Stimulated activated CD8-positive, alpha-beta memory T cell treated with anti-CD3 and anti-CD28 coated beads, Interleukin-2, amount 100 ng/mL, for 48 hours (primary cell): ENCODE results near the gene RXRA.
"Not testable (repeated sequence)": the region's sequence is repeated elsewhere in the genome, so short reads cannot be mapped to it uniquely, and the experiment has no call there.

Experiments used
- DNase-seq, 2 donors: peaks; one replicate each; pipeline ENCODE4 v3.0.0-alpha.2; 2020; ENCODE audit warnings: low read depth in 2 of 2

RXRA gene

DNA sequence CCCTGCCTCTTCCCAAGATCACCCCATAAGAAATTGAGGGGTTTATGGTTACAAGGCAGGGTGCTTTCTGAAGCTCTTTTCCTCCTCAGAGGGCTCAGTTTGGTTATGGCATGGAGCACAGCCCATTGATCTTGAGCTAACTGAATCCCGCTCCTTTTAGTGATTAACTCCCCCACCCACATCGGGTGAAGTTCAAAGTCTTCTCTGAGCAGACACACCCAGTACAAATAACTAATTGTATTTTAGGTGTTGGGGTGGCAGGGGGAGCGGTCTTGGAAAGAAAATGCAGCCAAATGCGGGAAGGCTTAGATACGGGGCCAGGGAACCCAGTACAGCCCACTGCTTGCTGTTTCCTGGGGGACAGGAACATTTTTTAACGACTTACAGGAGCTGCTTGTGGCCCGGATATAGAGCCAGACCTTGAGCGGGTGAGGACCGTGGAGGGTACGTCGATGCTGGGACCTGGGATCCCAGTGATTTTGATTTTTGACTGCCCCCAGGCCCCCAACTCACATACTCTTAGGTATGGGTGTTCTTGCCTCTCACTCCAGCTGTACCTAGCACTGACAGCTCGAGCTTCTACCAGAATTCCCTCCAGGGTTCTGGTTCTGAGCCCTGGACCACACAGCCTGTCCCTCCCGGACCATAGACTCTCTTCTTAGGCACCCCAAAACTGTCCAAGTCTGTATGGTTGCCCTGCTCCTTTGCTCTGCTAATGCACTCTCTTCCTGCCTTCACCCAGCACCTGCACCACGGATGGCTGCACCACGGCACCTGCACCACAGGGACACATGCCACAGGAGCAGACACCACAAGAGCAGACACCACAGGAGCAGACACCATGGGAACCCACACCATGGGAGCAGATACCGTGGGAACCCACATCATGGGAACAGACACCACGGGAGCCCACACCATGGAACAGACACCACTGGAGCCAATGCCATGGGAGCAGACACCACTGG lies 18.3 kb upstream of the RXRA start:
- no peak for DNase-seq

DNA sequence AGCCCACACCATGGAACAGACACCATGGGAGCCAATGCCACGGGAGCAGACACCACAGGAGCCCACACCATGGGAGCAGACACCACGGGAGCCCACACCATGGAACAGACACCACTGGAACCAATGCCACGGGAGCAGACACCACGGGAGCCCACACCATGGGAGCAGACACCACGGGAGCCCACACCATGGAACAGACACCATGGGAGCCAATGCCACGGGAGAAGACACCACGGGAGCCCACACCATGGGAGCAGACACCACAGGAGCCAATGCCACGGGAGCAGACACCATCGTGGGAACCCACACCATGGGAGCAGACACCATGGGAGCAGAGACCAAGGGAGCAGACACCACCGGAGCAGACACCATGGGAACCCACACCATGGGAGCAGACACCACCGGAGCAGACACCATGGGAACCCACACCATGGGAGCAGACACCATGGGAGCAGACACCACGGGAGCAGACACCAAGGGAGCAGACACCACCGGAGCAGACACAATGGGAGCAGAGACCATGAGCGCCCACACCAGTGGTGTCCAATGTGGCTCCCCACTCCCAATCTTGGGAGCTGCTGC lies 17.5 kb upstream of the RXRA start:
- not testable (repeated sequence) for DNase-seq

DNA sequence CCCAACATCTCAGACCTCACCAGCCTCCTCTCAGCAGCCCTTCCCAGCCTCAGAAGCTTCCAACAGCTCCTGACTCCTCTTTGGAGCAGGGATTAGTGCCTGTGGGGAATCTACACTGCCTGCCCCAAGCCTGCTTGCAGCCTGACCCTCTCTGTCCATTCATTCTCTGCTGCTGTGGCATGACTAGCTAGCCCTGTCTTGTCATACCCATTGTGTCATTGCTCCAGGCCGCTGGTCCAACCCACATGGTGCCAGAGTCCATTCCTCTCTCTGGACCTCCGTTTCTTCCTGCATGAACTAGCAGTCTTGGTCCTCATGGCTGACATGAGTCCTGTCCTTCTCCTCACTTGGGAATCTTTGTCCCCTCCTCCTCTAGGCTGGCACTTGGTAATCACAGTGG lies 12.8 kb upstream of the RXRA start:
- no peak for DNase-seq

DNA sequence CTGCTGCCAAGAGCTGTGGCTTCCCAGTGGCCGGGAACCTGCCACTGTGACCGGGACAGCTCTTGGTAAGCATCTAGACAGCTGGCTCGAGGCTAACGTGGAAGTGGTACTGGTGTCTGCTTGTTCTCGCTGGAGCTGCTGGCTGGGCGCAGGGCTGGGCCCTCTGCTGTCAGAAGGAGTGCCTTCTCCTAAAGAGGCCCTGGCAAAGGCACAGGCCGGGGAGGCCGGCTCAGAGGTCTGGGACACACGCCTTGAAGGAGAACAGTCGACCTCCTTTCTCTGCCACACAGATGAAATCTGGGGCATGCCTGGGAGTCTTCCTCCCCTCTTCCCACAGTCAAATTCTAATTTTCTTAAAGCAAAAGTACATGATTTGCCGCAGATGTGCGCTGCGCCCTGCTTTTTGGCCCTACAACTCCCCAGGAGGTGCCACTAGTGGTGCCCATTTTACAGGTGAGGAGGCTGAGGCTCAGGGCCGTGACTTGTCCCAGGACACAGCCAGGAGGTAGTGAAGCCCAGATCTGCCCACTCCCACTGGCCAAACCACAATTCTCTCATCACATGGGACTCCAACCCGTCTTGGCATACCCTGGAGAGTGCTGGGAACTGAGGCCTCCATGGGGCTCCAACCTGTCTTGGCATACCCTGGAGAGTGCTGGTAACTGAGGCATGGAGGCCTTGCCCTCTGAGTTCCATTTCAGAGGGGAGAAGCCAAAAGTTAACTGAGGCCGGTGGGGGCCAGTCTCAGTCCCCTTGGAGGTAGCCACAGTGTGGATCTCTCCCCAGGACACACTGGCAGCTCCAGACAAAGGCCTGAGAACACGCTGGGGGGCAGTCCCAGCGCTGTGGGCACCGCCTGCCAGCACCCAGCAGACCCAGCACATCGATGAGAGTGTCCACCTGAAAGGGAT lies 12.0 kb upstream of the RXRA start:
- no peak for DNase-seq

DNA sequence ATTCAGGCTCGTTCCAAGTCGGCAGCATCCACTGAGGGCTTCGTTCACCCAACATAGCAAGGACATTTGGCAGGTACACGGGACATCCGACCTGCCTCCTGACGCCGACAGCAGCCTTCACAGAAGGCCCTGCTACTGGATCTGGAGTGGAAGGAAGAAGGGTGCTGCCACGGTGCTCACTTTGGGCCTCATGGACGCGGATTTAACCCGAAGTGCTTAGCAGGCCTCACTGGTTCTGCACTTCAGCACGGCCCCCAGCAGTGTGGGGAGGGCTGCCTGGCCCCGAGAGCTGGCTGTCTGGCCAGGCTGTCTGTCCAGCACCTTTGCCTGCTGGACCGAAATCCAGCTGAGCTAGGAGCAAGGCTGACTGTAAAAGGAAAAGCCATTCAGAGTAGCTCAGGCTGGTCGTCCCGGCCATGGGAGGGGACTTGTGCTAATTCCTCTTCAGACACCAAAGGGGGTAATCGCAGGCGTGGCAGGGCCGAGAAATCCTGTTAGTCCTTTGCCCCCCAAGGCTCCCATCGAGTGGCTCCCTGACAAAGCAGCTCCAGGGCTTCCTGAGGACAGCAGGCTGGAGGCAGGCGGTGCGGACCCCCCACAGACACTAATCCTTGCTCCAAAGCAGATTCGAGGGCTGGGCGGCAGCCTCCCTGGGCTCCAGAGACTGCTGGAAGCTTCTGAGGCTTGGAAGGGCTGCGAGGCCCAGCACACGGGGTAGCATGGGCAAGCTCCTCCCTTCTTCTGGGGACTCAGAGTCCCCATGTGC lies 11.1 kb upstream of the RXRA start:
- no peak for DNase-seq

DNA sequence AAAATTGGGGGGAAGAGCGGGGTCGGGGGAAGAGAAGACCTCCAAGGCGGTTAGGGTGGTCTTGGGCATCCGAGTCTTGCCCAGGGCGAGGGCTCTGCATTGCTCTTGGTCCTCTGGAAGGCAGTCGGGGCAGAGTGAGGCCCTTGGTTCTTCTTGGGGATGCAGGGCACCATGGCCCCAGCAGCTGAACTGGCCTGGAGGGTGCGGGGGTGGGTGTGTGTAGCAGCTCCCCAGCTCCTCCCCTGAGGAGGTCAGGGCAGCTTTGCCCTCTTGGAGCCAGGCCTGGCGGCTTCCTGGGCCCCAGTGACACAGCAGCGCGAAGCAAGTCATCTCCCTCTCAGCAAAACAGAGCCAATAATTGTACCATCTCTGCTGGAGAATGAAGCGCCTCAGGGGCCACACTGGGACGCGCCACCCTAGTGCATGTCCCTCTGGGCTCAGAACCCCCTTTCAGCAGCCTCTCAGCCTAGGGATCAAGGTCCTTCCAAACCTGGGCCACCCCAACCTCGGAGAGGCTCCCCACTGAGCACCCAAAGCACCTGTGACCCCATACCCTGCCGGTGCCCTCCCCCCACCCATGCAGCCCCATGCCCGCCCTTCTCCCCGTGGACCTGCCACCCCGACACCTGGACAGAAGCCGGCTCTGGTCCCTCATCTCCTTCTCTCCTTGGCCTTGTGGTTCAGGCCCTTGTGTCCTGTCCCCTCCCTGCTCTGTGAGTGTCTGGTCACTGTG lies 10.4 kb upstream of the RXRA start:
- DNase-seq = no peak

DNA sequence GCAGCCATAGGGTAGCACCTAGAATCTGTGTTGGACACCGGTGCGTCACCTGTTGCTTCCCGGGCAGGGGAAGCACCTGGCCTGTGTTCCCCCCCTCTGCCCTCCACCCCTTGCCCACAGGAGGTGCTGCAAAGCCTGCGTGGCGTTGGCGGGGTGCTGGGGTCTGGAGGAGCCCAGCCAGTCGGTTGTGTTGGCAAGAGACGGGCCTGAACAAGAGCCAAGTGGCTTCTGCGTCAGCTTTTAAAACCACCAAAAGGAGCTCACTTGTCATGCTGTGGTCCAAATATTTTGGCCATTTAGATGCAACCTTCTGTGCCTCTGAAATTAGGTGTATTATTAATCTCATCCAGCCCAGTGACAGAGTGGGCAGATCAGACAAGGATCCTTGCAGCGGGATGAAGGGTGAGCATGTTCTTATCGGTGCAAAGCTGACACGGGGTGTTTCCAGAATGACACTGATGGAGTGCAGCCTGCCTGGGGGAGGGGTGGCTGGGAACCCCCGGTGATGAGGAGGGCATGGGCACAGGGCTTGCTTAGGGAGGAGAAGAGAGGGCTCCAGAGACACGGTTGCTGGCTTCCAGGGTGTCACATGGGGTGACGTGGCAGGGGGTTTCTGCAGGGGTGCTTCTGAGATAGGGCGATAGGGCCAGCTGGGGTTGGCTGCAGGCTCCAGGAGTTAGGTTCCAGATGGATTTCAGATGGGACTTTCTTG lies 9.7 kb upstream of the RXRA start:
- no peak for DNase-seq

DNA sequence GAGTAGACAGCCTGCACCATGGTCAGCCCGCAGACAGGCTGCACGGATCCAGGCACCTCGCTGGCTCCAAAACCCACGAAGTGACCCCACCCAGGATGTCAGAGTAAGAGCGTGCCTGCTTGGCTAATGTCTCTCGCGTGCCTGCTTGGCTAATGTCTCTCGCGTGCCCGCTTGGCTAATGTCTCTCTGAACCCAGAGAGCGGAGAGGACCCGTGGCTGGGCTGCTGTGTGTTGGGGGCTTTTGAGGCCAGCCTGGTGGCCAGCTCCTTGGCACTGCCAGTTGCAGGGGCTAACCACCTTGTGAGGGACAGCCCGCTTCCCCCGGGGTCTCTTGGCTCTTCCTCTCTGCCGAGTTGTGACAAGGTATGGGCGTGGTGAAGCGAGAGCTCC lies 8.9 kb upstream of the RXRA start:
- DNase-seq = no peak

DNA sequence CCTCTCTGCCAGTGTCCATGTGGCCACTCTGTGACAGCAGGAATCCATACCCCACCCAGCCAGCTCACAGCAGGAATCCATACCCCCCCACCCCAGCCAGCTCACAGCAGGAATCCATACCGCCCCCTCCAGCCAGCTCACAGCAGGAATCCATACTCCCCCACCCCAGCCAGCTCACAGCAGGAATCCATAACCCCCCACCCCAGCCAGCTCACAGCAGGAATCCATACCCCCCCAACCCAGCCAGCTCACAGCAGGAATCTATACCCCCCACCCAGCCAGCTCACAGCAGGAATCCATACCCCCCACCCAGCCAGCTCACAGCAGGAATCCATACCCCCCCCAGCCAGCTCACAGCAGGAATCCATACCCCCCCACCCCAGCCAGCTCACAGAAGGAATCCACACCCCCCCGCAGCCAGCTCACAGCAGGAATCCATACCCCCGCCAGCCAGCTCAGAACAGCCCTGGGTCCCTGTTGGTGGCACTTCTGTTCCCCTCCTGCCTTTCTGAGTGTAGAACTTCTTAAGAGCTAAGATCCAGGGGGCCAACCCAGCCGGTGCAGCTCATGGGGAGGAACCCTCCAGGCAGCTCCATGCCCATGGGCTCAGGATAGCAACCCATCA lies 8.4 kb upstream of the RXRA start:
- DNase-seq = no peak

DNA sequence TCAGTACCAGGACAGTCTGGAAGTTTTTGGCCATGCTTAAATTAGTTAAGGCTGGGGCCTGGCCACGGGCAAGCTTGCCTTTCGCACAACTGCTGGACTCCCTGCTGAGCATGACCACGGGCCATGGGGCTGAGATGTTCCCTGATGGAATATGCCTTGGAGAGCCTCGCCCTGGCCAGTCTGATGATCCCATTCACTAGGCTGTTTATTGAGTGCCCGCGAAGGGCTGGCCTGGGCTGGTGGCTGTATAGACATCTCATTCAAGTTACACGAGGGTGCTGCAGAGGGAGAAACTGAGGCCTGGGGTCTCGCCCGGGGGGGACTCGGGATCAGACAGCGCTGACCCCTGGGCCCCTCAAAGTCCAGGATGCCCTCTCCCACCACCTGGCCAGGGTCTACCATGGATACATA lies 7.8 kb upstream of the RXRA start:
- no peak for DNase-seq

DNA sequence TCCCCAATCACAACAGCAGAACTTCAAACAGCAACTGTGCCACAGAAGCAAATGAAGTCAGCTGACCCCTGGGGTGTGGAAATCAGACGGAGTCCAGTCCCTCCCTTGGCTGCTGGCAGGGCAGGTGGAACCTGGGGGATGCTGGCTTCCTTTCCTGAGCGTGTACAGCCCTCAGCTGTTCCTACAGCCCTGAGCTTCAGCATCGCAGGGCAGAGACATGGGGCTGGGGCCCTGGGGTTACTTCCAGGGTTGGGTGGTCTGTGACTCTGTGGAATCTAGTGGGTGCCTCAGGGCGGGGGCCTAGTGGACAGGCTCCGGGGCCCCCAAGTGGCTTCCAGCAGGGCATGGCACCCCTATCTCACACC lies 7.3 kb upstream of the RXRA start:
- no peak for DNase-seq

DNA sequence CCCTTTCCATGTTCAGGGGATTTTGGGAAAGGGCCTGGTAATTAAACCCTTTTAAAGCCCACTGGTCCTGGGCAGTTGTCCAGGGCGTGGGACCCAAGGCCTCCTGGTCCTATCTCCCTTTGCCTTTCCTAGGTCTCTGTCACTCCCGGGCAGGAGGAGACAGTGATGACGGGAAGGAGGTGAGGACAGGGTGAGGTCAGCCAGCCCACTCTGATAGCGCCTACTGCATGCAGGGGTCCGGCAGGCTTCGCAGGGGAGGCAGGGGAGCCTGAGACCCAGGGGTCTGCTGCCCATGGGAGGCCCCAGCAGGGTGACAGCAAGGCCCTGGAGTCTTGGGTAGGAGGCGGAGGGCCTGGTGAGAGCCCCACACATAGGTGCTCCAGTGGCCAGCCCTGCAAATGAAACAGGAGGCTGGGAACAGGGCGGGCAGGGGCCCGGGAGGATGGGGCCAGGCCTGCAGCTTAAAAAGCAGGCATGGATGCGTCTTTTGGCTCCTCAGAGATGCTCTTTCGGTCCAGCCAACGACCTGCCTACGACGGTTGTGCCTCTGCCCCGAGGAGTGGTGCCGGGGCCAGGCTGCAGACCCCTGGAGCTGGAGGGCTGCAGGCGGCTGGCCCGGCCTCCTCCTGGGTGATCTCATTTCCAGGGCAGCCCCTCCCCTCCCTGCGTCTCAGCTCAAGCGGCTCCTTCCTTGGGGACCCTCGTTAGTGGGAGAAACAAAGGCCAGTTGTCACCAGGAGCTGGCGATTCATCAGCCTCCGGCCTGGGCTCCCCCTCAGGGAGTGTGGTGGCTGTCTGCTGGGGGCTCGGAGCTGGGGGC lies 6.7 kb upstream of the RXRA start:
- no peak for DNase-seq

DNA sequence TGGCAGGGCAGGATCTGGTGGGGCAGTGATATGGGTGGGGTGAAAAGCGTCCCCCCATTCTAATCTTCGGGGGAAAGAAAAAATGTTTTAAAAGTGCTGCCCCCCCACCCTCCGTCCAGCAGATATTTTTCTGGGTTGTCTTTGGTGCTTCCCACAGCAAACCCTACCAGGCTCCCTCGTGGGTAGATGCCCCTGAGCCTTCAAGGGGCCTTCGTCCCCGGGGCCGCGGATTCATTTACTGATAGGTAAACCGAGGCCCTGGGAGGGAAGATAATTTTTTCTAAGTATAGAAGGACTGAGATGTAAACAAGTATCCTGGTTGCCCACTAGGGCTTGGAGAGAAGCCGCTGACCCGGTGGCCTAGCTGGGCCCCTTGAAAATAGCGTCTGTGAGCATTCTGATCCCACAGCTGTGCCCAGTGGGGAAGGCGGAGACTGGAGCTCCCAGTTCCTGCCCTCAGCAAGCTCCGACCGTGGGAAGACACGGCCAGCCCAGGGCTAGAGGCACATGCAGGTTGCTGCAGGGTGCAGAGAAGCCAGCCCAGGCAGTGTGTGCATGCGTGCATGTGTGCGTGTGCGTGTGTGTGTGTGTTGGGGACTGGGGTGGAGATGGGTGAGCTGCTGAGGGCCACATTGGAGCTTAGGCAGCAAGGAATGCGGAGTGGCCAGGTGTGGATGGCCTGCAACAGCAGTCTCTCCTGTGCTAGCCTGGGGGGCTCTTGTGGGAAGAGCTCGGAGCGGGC lies 6.0 kb upstream of the RXRA start:
- DNase-seq = no peak

DNA sequence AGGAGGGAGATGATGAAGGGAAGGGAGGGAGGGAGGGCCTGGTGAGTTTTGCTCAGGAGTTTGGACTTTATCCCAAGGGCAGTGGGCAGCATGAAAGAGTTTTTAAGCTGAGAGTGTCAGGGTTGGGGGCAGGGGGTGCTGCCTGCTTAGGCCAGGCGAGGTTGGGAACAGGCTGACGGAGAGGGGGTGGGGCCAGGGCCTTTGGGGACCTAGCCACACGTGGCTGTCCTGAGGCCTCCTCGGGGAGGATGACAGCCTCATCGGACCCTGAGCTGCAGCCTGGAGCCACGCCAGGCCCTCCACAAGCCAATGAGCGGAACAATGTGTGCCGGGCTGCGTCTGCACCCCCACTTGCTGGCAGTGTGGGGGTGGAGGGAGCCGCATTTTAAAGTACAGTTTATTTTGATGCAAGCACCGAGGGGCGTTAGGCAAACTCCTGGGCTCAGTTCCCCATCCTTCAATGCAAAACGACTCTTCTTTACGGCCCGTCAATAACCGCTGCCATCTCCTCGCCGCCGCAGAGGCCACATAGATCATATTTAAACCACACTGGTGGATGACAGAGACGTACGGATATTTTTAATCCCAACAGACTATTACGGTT lies 5.3 kb upstream of the RXRA start:
- DNase-seq = no peak

DNA sequence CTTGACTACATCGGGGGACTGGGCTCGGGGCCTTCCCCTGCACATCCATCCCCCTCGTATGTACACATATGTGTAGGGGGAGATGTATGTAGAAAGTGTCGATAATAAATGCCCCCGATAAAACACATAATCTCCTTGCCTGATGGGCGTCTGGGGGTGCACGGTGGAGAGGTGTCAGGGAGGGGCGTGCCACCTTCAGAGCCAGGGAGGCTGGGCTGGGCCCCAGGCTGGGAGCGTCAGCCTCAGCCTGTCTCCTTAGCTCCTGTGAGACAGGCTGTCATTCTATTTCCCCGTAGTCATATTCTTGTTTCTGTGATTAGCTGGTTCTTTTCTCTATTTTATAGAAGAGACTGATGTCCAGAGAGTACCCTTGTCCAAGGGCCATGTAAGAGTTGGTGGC lies 4.7 kb upstream of the RXRA start:
- no peak for DNase-seq

DNA sequence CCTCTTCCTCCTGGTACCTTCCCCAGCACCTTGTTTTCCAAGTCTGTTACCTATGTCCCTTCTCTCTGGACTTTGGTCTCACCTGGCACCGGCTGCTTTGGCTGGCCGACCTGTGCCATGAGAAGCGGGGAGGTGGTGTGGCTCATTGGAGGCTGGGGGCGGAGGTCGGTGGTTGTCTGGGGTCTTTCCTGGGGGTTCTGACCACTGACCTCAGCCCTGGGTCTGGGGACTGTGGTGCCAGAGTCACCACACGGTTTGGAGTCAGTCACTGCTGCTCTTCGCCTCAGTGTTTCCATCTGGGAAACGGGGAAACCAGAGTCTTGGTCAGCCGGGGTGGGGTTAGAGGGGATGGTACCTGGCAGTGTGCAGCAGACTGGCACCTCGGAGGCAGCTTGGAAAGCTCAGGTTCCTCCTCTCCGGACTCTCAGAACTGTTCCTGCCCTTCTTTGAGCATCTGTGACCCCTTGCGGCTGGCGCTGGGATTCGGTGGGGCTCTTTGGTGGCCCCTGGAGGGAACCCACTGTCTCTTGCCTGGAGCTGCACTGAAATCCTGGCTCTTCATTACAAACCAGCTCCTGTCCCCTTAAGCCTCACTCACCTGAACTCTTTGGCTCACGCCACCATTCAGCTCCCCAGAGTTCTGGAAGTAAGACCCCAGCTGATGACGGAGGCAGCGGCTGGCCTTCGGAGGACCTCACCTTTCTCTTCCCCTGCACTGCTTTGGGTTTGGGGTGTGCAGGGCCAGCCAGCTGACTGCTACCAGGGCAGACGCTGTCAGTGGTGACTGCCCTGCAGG lies 4.1 kb upstream of the RXRA start:
- DNase-seq = no peak

DNA sequence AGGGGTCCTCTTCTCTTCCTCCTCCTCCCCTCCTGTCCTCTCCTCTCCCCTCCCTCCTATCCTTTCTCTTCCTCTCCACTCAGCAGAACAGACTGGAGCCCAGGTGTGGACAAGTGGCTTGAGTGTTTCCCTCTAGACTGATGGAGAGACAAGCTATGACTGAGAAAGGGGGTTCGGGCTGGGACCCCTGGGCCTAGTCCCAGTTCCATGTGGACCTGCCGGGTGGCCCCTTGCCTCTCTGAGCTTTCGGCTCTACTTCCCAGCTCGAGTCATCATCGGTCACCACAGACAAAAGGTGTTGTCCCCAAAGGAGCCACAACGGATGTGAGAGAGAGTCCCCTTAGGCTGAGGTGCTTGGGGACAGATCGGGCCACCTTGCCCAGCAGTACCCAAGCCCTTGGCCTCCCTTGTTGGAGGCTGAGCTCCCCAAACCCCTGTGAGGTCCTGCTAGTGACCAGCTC lies 3.4 kb upstream of the RXRA start:
- DNase-seq = no peak
